SU-DHL-6 (cell line): ENCODE measurements around the gene THSD4.

ENCODE experiments used
- H2AFZ ChIP-seq: fragments of 200-600 bp; sonication (generic); 2 replicates; pipeline ENCODE4 v1.6.1; 2014; ENCODE audit warnings: low read depth, mild to moderate bottlenecking, moderate library complexity, mixed read lengths, antibody characterized with exemption, low read length; ENCODE audit not compliant: severe bottlenecking
- H3F3A ChIP-seq: fragments of 200-600 bp; shearing (Covaris generic); 2 replicates; pipeline ENCODE4 v1.6.0; 2016; ENCODE audit warnings: antibody characterized with exemption, mild to moderate bottlenecking; ENCODE audit not compliant: insufficient read depth
- H3K27ac ChIP-seq: fragments of 200-600 bp; sonication (generic); 2 replicates; pipeline ENCODE4 v1.5.1; 2016; ENCODE audit warnings: low read depth, mild to moderate bottlenecking, low read length, moderate library complexity, mixed read lengths
- H3K27me3 ChIP-seq: fragments of 200-600 bp; sonication (generic), shearing (Covaris generic); 2 replicates; pipeline ENCODE4 v1.6.0; 2014; ENCODE audit warnings: mild to moderate bottlenecking, low read length
- H3K36me3 ChIP-seq: fragments of 200-600 bp; sonication (generic); 2 replicates; pipeline ENCODE4 v1.6.1; 2014; ENCODE audit warnings: mild to moderate bottlenecking, low read length, mixed read lengths
- H3K4me2 ChIP-seq: fragments of 300-600, 200-600 bp; shearing (Covaris generic), sonication (generic); 2 replicates; pipeline ENCODE4 v1.6.0; 2014; ENCODE audit warnings: low read length, low read depth, mild to moderate bottlenecking; ENCODE audit not compliant: poor library complexity, severe bottlenecking
- H3K4me3 ChIP-seq: fragments of 200-600 bp; sonication (generic); 2 replicates; pipeline ENCODE4 v1.5.1; 2014; ENCODE audit warnings: antibody characterized with exemption, low read length, mild to moderate bottlenecking, mixed read lengths; ENCODE audit not compliant: insufficient read depth, poor library complexity, severe bottlenecking
- H3K79me2 ChIP-seq: fragments of 200-600 bp; sonication (generic); 2 replicates; pipeline ENCODE4 v1.6.1; 2014; ENCODE audit warnings: mild to moderate bottlenecking, low read length, moderate library complexity; ENCODE audit not compliant: insufficient read depth
- H3K9ac ChIP-seq: fragments of 200-600 bp; sonication (generic); 2 replicates; pipeline ENCODE4 v1.7.0; 2014; ENCODE audit warnings: mild to moderate bottlenecking, low read length
- H3K9me2 ChIP-seq: fragments of 200-600 bp; sonication (generic); replicated peaks from 2 replicates; pipeline ENCODE4 v1.6.1; 2014; ENCODE audit warnings: low read length; ENCODE audit not compliant: insufficient read depth
- H3K9me3 ChIP-seq: fragments of 200-600 bp; sonication (generic); 2 replicates; pipeline ENCODE4 v1.6.1; 2014; ENCODE audit warnings: low read length, mixed read lengths; ENCODE audit not compliant: insufficient read depth
- H4K20me1 ChIP-seq: fragments of 200-600 bp; sonication (generic); 2 replicates; pipeline ENCODE4 v1.6.1; 2014; ENCODE audit warnings: low read depth, mild to moderate bottlenecking, antibody characterized with exemption, low read length, moderate library complexity, mixed read lengths
- EZH2phosphoT487 ChIP-seq: fragments of 200-600 bp; sonication (generic), shearing (Covaris generic); conservative IDR thresholded peaks from 2 replicates; pipeline ENCODE4 v1.6.1; 2018; ENCODE audit warnings: mild to moderate bottlenecking, antibody characterized with exemption, low read length, moderate library complexity, mixed read lengths
- TF ChIP-seq, protein P1 (sequence below): fragments of 200-600 bp; sonication (generic); IDR thresholded peaks from one replicate; pipeline ENCODE4 v1.5.1; 2017; ENCODE audit warnings: antibody characterized with exemption, mild to moderate bottlenecking, low read length, moderate library complexity; ENCODE audit not compliant: insufficient read depth, poor library complexity, severe bottlenecking

The THSD4 gene

DNA sequence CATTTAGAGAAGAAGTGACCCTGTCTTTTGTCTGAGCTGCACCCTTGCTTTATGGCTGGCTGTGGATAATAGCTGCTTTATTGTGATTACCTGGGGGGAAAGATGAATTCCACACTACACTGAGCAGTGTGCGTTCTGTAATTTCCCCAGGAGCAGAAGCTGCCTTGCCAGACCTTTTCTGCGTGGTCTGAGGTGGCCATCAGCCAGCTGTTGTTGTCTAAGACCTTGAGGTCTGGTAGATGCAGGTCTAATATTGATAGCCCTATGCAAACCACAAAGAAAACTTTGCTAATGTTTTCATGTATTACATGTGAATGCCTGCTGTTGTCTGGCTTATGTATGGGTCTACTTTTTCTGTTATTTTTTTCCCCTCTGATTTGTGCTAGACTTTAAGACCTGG is 144.6 kb downstream of the THSD4 start:
- Histone ChIP-seq H3K4me3 (no peak overlapping the region), H4K20me1 (no peaks in the 10 kb centered on the region), H3K36me3 (no peaks in the 10 kb centered on the region), H3K9ac (no peak overlapping the region), H3F3A (no peaks in the 10 kb centered on the region), H3K27ac (no peak overlapping the region), H3K9me2 (no peaks in the 10 kb centered on the region), H3K79me2 (no peaks in the 10 kb centered on the region), H3K27me3 (no peaks in the 10 kb centered on the region), H3K4me2 (no peak overlapping the region), H3K9me3 (no peaks in the 10 kb centered on the region), H2AFZ (no peak overlapping the region)
- TF ChIP-seq, protein P1, sequence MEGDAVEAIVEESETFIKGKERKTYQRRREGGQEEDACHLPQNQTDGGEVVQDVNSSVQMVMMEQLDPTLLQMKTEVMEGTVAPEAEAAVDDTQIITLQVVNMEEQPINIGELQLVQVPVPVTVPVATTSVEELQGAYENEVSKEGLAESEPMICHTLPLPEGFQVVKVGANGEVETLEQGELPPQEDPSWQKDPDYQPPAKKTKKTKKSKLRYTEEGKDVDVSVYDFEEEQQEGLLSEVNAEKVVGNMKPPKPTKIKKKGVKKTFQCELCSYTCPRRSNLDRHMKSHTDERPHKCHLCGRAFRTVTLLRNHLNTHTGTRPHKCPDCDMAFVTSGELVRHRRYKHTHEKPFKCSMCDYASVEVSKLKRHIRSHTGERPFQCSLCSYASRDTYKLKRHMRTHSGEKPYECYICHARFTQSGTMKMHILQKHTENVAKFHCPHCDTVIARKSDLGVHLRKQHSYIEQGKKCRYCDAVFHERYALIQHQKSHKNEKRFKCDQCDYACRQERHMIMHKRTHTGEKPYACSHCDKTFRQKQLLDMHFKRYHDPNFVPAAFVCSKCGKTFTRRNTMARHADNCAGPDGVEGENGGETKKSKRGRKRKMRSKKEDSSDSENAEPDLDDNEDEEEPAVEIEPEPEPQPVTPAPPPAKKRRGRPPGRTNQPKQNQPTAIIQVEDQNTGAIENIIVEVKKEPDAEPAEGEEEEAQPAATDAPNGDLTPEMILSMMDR: no peak
- no peak for TF ChIP-seq EZH2phosphoT487

- no peak overlapping the region for H3K9ac ChIP-seq
- H3K79me2 ChIP-seq: no peaks in the 10 kb centered on the region
- no peak overlapping the region for H3K27ac ChIP-seq
- no peak overlapping the region for H2AFZ ChIP-seq
- H3K9me3 ChIP-seq: no peaks in the 10 kb centered on the region
- no peak for TF ChIP-seq EZH2phosphoT487
- TF ChIP-seq, protein P1: no peak
- H3K4me3 ChIP-seq: no peak overlapping the region
- no peaks in the 10 kb centered on the region for H3F3A ChIP-seq
- no peaks in the 10 kb centered on the region for H3K36me3 ChIP-seq
- H4K20me1 ChIP-seq: no peaks in the 10 kb centered on the region
- no peaks in the 10 kb centered on the region for H3K27me3 ChIP-seq
- H3K4me2 ChIP-seq: no peak overlapping the region
- no peaks in the 10 kb centered on the region for H3K9me2 ChIP-seq
Measured at GRCh38 chr15:71261418-71261817, 146.1 kb downstream of the THSD4 start.

GRCh38 chr15:71261909-71262308 is 146.6 kb downstream of the THSD4 start:
- H3F3A ChIP-seq: no peaks in the 10 kb centered on the region
- H3K9me3 ChIP-seq: no peaks in the 10 kb centered on the region
- H3K4me3 ChIP-seq: no peak overlapping the region
- H3K27ac ChIP-seq: no peak overlapping the region
- H3K4me2 ChIP-seq: no peak overlapping the region
- no peak for TF ChIP-seq EZH2phosphoT487
- TF ChIP-seq, protein P1: no peak
- no peak overlapping the region for H2AFZ ChIP-seq
- H3K27me3 ChIP-seq: no peaks in the 10 kb centered on the region
- H3K9me2 ChIP-seq: no peaks in the 10 kb centered on the region
- H3K79me2 ChIP-seq: no peaks in the 10 kb centered on the region
- no peak overlapping the region for H3K9ac ChIP-seq
- H3K36me3 ChIP-seq: no peaks in the 10 kb centered on the region
- H4K20me1 ChIP-seq: no peaks in the 10 kb centered on the region
